K562 (cell line): ENCODE results near the gene KRTAP4-11. TPM values are rescaled to one million over a fixed set of nuclear protein-coding genes. Genes with fewer than 3 reads are reported as not detected.
"Not testable (repeated sequence)": the region's sequence is repeated elsewhere in the genome, so short reads cannot be mapped to it uniquely, and the experiment has no call there.

Source experiments
- ATAC-seq: fragments of 200-7000 bp; cut with Tn5 transposase; 3 replicates; pipeline ENCODE4 v1.9.1; 2020; ENCODE audit warnings: moderate library complexity
- BruUV-seq: library from RNA; stranded (reverse); fragments of 400-500 nt; replicated peaks from 2 replicates; lab custom pipeline; 2021; lab: Mats Ljungman, UMichigan
- CTCF ChIA-PET: fragments of 300-600 bp; formaldehyde crosslinking; extraction: SDS; loops from one replicate; lab custom pipeline; 2021; ENCODE audit warnings: low intra/inter-chr PET ratio; lab: Yijun Ruan, JAX
- POLR2A ChIA-PET: fragments of 300-600, 350-650 bp; sonication (Branson Sonifier 250); formaldehyde crosslinking; extraction: SDS; loops from one replicate; lab custom pipeline; 2021; ENCODE audit warnings: antibody characterized with exemption, inconsistent platforms; lab: Yijun Ruan, JAX
- DNase-seq, 4 experiments: peaks; one replicate each; pipeline versions ENCODE4 v3.0.0 to v3.0.0-alpha.2; 2011 to 2018; ENCODE audit warnings: low spot score in 3 of 4, mixed read lengths in 3 of 4; ENCODE audit errors: extremely low read depth in 1 of 4
- FAIRE-seq: peaks from 2 replicates; lab custom pipeline; 2011; peaks lifted over from hg19 to GRCh38; lab: Jason Lieb, UNC
- H2AFZ ChIP-seq: 2 replicates; pipeline ENCODE4 v1.6.0; 2011; ENCODE audit warnings: low read depth, low read length, control low read depth, inconsistent platforms
- H3K27ac ChIP-seq: fragments of 200-600 bp; 3 replicates; pipeline ENCODE4 v1.8.0; 2011; ENCODE audit warnings: low read depth, mild to moderate bottlenecking, control low read depth, inconsistent platforms, low read length, moderate library complexity, mixed read lengths; ENCODE audit errors: extremely low read depth
- H3K27me3 ChIP-seq, 2 experiments: fragments of 300-600 bp in 1 of 2; 2 replicates in 1 of 2; 3 replicates in 1 of 2; pipeline versions ENCODE4 v1.6.0 to v1.8.0; 2011; ENCODE audit warnings: inconsistent platforms in 2 of 2, low read length in 2 of 2, mild to moderate bottlenecking in 1 of 2, mixed read lengths in 1 of 2, moderate library complexity in 1 of 2; ENCODE audit not compliant: control insufficient read depth in 2 of 2, insufficient read depth in 2 of 2
- H3K36me3 ChIP-seq: fragments of 300-600 bp; 3 replicates; pipeline ENCODE4 v1.8.0; 2011; ENCODE audit warnings: mild to moderate bottlenecking, low read length, inconsistent platforms; ENCODE audit not compliant: control insufficient read depth, insufficient read depth
- H3K4me1 ChIP-seq, 2 experiments: fragments of 200-600 bp in 1 of 2; replicated peaks in 1 of 2; 2 replicates in 1 of 2; 3 replicates in 1 of 2; pipeline versions ENCODE4 v1.5.1 to v1.8.0; 2011; ENCODE audit warnings: inconsistent platforms in 2 of 2, low read length in 2 of 2, mild to moderate bottlenecking in 1 of 2, mixed read lengths in 1 of 2, moderate library complexity in 1 of 2; ENCODE audit not compliant: control insufficient read depth in 2 of 2, insufficient read depth in 2 of 2
- H3K4me2 ChIP-seq: 2 replicates; pipeline ENCODE4 v1.6.1; 2011; ENCODE audit warnings: low read length, control low read depth, inconsistent platforms, mixed read lengths; ENCODE audit not compliant: insufficient read depth
- H3K4me3 ChIP-seq: fragments of 200-600 bp; sonication (generic), shearing (Covaris generic); 2 replicates; pipeline ENCODE4 v1.5.1; 2016; ENCODE audit warnings: control low read depth, inconsistent platforms
- H3K79me2 ChIP-seq: fragments of 200-600 bp; 3 replicates; pipeline ENCODE4 v1.8.0; 2011; ENCODE audit warnings: low read length, inconsistent platforms; ENCODE audit not compliant: control insufficient read depth, insufficient read depth
- H3K9ac ChIP-seq, 2 experiments: 2 replicates each; pipeline versions ENCODE4 v1.6.0 to v1.6.1; 2011; ENCODE audit warnings: low read depth in 2 of 2, low read length in 2 of 2, control low read depth in 1 of 2, inconsistent platforms in 1 of 2, mild to moderate bottlenecking in 1 of 2, mixed read lengths in 1 of 2; ENCODE audit not compliant: insufficient read depth in 1 of 2
- H3K9me1 ChIP-seq: one replicate; pipeline ENCODE4 v1.6.0; 2011; ENCODE audit warnings: inconsistent platforms, mild to moderate bottlenecking, low read length, moderate library complexity; ENCODE audit not compliant: control insufficient read depth, insufficient read depth
- H3K9me3 ChIP-seq: replicated peaks from 2 replicates; pipeline ENCODE4 v1.5.1; 2011; ENCODE audit warnings: low read depth, low read length, inconsistent platforms; ENCODE audit not compliant: control insufficient read depth, insufficient read depth
- H4K20me1 ChIP-seq: replicated peaks from 2 replicates; pipeline ENCODE4 v1.6.1; 2011; ENCODE audit warnings: low read length, inconsistent platforms, mixed read lengths; ENCODE audit not compliant: control insufficient read depth, insufficient read depth
- CREBBP ChIP-seq: IDR thresholded peaks from one replicate; pipeline ENCODE4 v1.6.1; 2012; ENCODE audit warnings: low read depth, mild to moderate bottlenecking, control low read depth, inconsistent platforms, low read length
- ESRRA ChIP-seq: fragments of 450-650 bp; IDR thresholded peaks from 2 replicates; pipeline ENCODE4 v1.6.1; 2014; ENCODE audit warnings: low read depth, mild to moderate bottlenecking, moderate library complexity, borderline replicate concordance
- KDM5B ChIP-seq: fragments of 200-600 bp; sonication (generic); IDR thresholded peaks from 2 replicates; pipeline ENCODE4 v1.6.1; 2012; ENCODE audit warnings: low read depth, mild to moderate bottlenecking, moderate library complexity, low read length, control low read depth, inconsistent platforms; ENCODE audit not compliant: insufficient replicate concordance
- MITF ChIP-seq: IDR thresholded peaks from 2 replicates; pipeline ENCODE4 v1.6.1; 2014; ENCODE audit warnings: antibody characterized with exemption
- TAF9B ChIP-seq: fragments of 450-650 bp; IDR thresholded peaks from 2 replicates; pipeline ENCODE4 v1.6.1; 2018; ENCODE audit warnings: mild to moderate bottlenecking; ENCODE audit not compliant: partially characterized antibody
- XRCC4 ChIP-seq: IDR thresholded peaks from one replicate; pipeline ENCODE4 v1.6.1; 2011; ENCODE audit not compliant: insufficient read depth, insufficient read length; ENCODE audit errors: extremely low read depth
- ZBED1 ChIP-seq: IDR thresholded peaks from 2 replicates; pipeline ENCODE4 v1.6.1; 2014
- ZC3H4 ChIP-seq: sonication (generic); formaldehyde crosslinking; IDR thresholded peaks from 2 replicates; pipeline ENCODE4 v1.9.0; 2021; ENCODE audit warnings: missing genetic modification reagents, borderline replicate concordance
- ZC3H8 ChIP-seq: fragments of 450-650 bp; IDR thresholded peaks from 2 replicates; pipeline ENCODE4 v1.6.1; 2017
- WGBS: fragments of 100-300 bp; shearing (Covaris generic); methylation state at CpG from one replicate; pipeline ENCODE4 v1.1.6; 2016; ENCODE audit warnings: low coverage, mixed read lengths; ENCODE audit not compliant: insufficient coverage; ENCODE audit errors: missing lambda C conversion rate; 5-methylcytosine and 5-hydroxymethylcytosine counted together
- in situ Hi-C: fragments of 300-500 bp; cut with MboI; formaldehyde crosslinking; loops from 4 replicates; pipeline ENCODE4 v1.15.0; 2018; ENCODE audit warnings: inconsistent platforms, mixed read lengths
- intact Hi-C: fragments of 100-400 bp; cut with micrococcal nuclease; formaldehyde crosslinking; loops from 2 replicates; pipeline ENCODE4 v1.14.2; 2022
- polyA plus RNA-seq, 8 experiments: library from polyadenylated mRNA; depleted of rRNA in 4 of 8; stranded (reverse) in 5 of 8; unstranded in 3 of 8; fragments of >200 nt; fragmentation: Nextera tagmentation in 2 of 8; fragmentation: Illumina TruSeq in 1 of 8; extraction: Ambion mirVana in 2 of 8; extraction: Trizol in 1 of 8; gene quantifications; 2 replicates each; pipeline versions ENCODE4 v1.2.1 to v1.2.3, GENCODE V29; 2011 to 2014; ENCODE audit warnings: inconsistent platforms in 1 of 8, missing spikeins in 1 of 8
- total RNA-seq, 7 experiments: library from RNA; depleted of rRNA in 6 of 7; stranded (reverse); fragments of >200 nt in 6 of 7; fragmentation: Illumina TruSeq in 2 of 7; extraction: Trizol in 2 of 7; gene quantifications; 2 replicates each; pipeline versions ENCODE4 v1.2.1 to v1.2.3, GENCODE V29; 2011 to 2021; ENCODE audit warnings: low replicate concordance in 1 of 7

KRTAP4-11 gene
- total and polyA plus RNA-seq, 9 of the 15 experiments (the other 6 are each of a cell fraction or from before 2014, with no cell fraction given) = not detected

- H3K9me1 ChIP-seq, FAIRE-seq, H3K27me3 ChIP-seq, intact Hi-C loops, H3K9me3 ChIP-seq, BruUV-seq, H4K20me1 ChIP-seq, H2AFZ ChIP-seq, ATAC-seq, in situ Hi-C loops, H3K27ac ChIP-seq, H3K79me2 ChIP-seq, DNase-seq, H3K36me3 ChIP-seq, H3K9ac ChIP-seq, H3K4me1 ChIP-seq, CTCF ChIA-PET, H3K4me2 ChIP-seq, H3K4me3 ChIP-seq: not testable (repeated sequence)
- POLR2A ChIA-PET = interaction anchor here (1.0 kb wide), 1 partner anchor 28 kb away, joined by 3 read pairs; no protein-coding TSS in a partner anchor
- 1% methylated on average over 12 of the region's 12 CpGs for WGBS
Observed at GRCh38 chr17:41139865-41140264, 21.7 kb upstream of the KRTAP4-11 start.

- no peak for FAIRE-seq
Observed at GRCh38 chr17:41133880-41134735, 15.9 kb upstream of the KRTAP4-11 start.

More at GRCh38 chr17:41133880-41134735, 15.9 kb upstream of the KRTAP4-11 start:
- no peaks in the 10 kb centered on the region for H3K79me2 ChIP-seq
- DNase-seq (no peak), ATAC-seq (no peak)
- WGBS = 0% methylated on average over 2 of the region's 2 CpGs
- H3K4me3 ChIP-seq = no peak overlapping the region
- CTCF ChIA-PET = no interaction called here
- no TSS peak for BruUV-seq
- POLR2A ChIA-PET = interaction anchor here (0.7 kb wide), 1 partner anchor 118 kb away, joined by 3 read pairs; no protein-coding TSS in a partner anchor
- no peaks in the 10 kb centered on the region for H3K9me1 ChIP-seq
- in situ Hi-C loops (no loop called here), intact Hi-C loops (no loop called here)
- H3K4me2 ChIP-seq = no peak overlapping the region
- H3K36me3 ChIP-seq = no peaks in the 10 kb centered on the region
- no peaks in the 10 kb centered on the region for H3K9me3 ChIP-seq
- H3K27ac ChIP-seq = no peak overlapping the region
- H3K27me3 ChIP-seq = no peaks in the 10 kb centered on the region
- no peak overlapping the region for H2AFZ ChIP-seq
- H3K4me1 ChIP-seq = no peaks in the 10 kb centered on the region
- H4K20me1 ChIP-seq = no peaks in the 10 kb centered on the region
- TF ChIP-seq CREBBP (no peak), ZBED1 (no peak), KDM5B (no peak), ZC3H4 (CRISPR knock-in tag) (no peak), MITF (no peak), ESRRA (no peak), ZC3H8 (no peak), TAF9B (no peak), XRCC4 (no peak)
- no peak overlapping the region for H3K9ac ChIP-seq
